ENCODE results near the gene TOMM20.

DNA sequence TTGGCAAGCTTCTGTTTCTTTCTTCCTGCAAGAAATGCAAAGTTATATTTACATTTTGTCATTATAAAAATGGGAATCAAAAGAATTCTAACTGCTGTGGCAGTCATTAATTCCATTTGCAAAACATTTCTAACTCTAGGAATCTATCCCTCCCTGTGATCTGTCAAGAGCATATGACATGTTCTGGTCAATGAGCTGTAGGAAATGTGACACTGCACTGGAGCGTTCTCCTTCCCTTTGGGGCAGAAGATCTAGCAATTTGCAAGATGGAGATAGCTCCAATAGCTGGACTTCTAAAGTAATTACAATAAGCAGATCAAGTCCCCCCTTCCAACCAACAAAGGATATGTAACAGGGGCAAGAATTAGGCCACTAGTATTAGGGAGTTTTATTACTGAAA, 6.3 kb downstream of the TOMM20 start:
- TF ChIP-seq CTCF (IDR thresholded peaks at IDR 0.05) = no peak
- TF ChIP-seq POLR2A (IDR thresholded peaks at IDR 0.05) = no peak

Measured in thyroid gland (tissue), 4 donors.